ENCODE measurements around the gene MYLK4. TPM values are rescaled to one million over a fixed set of nuclear protein-coding genes. Genes with fewer than 3 reads are reported as not detected.
A peak's percentile ranks its signal among the peaks of the same experiment; 100 is the strongest.

Gene MYLK4
- total RNA-seq, 1 donor from 2014 or later = 0.97 TPM

- no peak overlapping the region for H3K27ac Mint-ChIP-seq (ENCODE audit: unreplicated experiment)
- H3K36me3 Mint-ChIP-seq (ENCODE audit: low read depth, unreplicated experiment) = peaks cover 3% of the 10 kb centered on the region
- H3K4me1 Mint-ChIP-seq (ENCODE audit: unreplicated experiment) = peaks cover 64% of the 10 kb centered on the region
- H3K27me3 Mint-ChIP-seq (ENCODE audit: unreplicated experiment) = no peaks in the 10 kb centered on the region
- no peak for TF ChIP-seq CTCF (IDR thresholded peaks at IDR 0.05; ENCODE audit: unreplicated experiment)
- no peak for DNase-seq (ENCODE audit: low spot score)
- no peaks in the 10 kb centered on the region for H3K9me3 Mint-ChIP-seq (ENCODE audit: unreplicated experiment)
- no peak overlapping the region for H3K4me3 Mint-ChIP-seq (ENCODE audit: unreplicated experiment)
Observed at GRCh38 chr6:2624177-2624576, 126.5 kb downstream of the MYLK4 start.

DNA sequence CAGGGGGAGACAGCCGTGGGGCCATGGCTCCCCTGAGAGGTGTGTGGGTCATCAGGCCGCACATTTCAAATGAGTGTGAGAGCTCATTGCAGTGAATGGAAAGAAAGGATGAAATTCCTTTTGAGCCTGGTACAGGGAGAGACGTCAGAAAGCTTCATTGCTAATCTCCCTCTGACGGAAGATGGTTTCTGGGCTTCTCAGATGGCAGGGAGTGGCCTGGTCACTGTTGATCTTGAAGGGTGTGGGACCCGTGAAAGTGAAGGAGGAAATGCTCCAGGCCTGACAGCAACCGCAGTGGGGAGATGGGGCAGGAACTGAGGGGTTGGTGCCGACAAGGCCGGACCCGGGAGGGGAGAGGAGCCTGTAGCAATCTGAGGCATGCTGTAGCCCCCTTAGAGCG is 127.4 kb downstream of the MYLK4 start:
- Mint-ChIP-seq H3K27me3 (ENCODE audit: unreplicated experiment) (no peaks in the 10 kb centered on the region), H3K36me3 (ENCODE audit: low read depth, unreplicated experiment) (peaks cover 8% of the 10 kb centered on the region), H3K4me3 (ENCODE audit: unreplicated experiment) (no peak overlapping the region), H3K27ac (ENCODE audit: unreplicated experiment) (no peak overlapping the region), H3K4me1 (ENCODE audit: unreplicated experiment) (peaks cover 68% of the 10 kb centered on the region), H3K9me3 (ENCODE audit: unreplicated experiment) (no peaks in the 10 kb centered on the region)
- no peak for DNase-seq (ENCODE audit: low spot score)
- no peak for TF ChIP-seq CTCF (IDR thresholded peaks at IDR 0.05; ENCODE audit: unreplicated experiment)

DNA sequence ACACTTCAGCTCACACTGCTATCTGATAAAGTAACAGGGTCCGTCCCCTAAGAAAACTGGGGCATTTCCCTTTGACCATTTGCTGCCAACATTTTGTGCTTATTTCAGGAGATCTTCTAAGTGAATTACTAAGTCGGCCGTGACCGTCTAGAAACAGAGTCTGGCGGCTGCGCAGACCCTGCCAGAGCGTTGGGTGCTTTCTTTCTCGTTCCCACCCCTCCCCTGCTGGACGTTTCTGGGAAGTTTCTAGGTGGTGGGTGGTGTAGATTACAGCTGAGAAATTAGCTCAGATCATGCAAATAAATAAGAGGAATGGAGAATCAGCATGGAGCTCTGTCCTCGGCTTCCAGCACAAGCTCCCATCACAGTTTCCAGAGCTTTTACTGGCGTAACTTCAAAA is 128.1 kb downstream of the MYLK4 start:
- Mint-ChIP-seq H3K4me3 (ENCODE audit: unreplicated experiment) (no peak overlapping the region), H3K9me3 (ENCODE audit: unreplicated experiment) (no peaks in the 10 kb centered on the region), H3K4me1 (ENCODE audit: unreplicated experiment) (peaks cover 74% of the 10 kb centered on the region), H3K27ac (ENCODE audit: unreplicated experiment) (no peak overlapping the region), H3K36me3 (ENCODE audit: low read depth, unreplicated experiment) (peaks cover 8% of the 10 kb centered on the region), H3K27me3 (ENCODE audit: unreplicated experiment) (no peaks in the 10 kb centered on the region)
- TF ChIP-seq CTCF (IDR thresholded peaks at IDR 0.05; ENCODE audit: unreplicated experiment) = no peak
- no peak for DNase-seq (ENCODE audit: low spot score)

DNA sequence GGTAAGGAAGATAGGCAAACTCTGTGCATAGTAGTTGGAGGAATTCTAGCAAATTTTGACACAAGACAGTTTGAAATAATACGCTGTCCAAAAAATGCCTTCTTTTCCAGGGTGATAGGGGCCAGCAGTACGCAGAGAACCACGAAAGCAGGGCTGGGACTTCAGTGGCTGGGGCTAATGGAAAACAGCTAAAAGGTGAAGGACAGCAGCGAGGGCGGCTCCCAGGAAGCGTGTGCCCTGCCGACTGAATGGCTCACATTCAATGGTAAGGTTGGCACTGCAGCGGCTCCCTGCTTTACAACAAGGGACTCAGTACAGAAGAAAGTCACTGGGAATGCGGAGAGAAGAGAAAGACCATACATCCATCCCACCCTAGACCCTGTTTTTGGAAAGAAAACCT is 131.1 kb downstream of the MYLK4 start:
- no peak overlapping the region for H3K4me3 Mint-ChIP-seq (ENCODE audit: unreplicated experiment)
- no peak for TF ChIP-seq CTCF (IDR thresholded peaks at IDR 0.05; ENCODE audit: unreplicated experiment)
- no peaks in the 10 kb centered on the region for H3K27me3 Mint-ChIP-seq (ENCODE audit: unreplicated experiment)
- H3K27ac Mint-ChIP-seq (ENCODE audit: unreplicated experiment) = no peak overlapping the region
- no peak for DNase-seq (ENCODE audit: low spot score)
- H3K36me3 Mint-ChIP-seq (ENCODE audit: low read depth, unreplicated experiment) = peaks cover 8% of the 10 kb centered on the region
- no peaks in the 10 kb centered on the region for H3K9me3 Mint-ChIP-seq (ENCODE audit: unreplicated experiment)
- peaks cover 79% of the 10 kb centered on the region for H3K4me1 Mint-ChIP-seq (ENCODE audit: unreplicated experiment)

DNA sequence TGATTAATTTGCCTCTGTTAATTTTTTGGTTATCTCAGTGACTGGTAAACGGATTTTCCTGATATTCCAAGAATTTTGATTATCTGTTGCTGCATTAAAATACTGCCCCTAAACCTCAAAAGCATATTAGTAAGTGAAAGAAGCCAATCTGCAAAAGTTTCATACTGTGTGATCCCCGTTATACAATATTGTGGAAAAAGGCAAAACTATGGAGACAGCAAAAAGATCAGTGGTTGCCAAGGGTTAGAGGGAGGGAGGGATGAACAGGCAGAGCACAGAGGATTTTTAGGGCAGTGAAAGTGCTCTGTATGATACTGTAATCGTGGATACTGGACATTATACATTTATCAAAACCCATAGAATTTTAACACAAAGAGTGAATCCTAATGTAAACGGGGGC is 133.0 kb downstream of the MYLK4 start:
- peaks cover under 1% of the 10 kb centered on the region for H3K27me3 Mint-ChIP-seq (ENCODE audit: unreplicated experiment)
- H3K9me3 Mint-ChIP-seq (ENCODE audit: unreplicated experiment) = no peaks in the 10 kb centered on the region
- H3K36me3 Mint-ChIP-seq (ENCODE audit: low read depth, unreplicated experiment) = peaks cover 8% of the 10 kb centered on the region
- peak overlapping the region; percentile 28 for H3K4me3 Mint-ChIP-seq (ENCODE audit: unreplicated experiment)
- DNase-seq (ENCODE audit: low spot score) = no peak
- TF ChIP-seq CTCF (IDR thresholded peaks at IDR 0.05; ENCODE audit: unreplicated experiment) = no peak
- H3K27ac Mint-ChIP-seq (ENCODE audit: unreplicated experiment) = peak overlapping the region; percentile 88
- peaks cover 60% of the 10 kb centered on the region for H3K4me1 Mint-ChIP-seq (ENCODE audit: unreplicated experiment)
